ENCODE measurements around the gene ARID3A. TPM values are rescaled to one million over a fixed set of nuclear protein-coding genes. Genes with fewer than 3 reads are reported as not detected.
A peak's percentile ranks its signal among the peaks of the same experiment; 100 is the strongest.

Gene ARID3A
- total and polyA plus RNA-seq, 2 of the 8 experiments (the other 6 are each of a cell fraction or from before 2014, with no cell fraction given) = 40.5 to 77.4 TPM

DNA sequence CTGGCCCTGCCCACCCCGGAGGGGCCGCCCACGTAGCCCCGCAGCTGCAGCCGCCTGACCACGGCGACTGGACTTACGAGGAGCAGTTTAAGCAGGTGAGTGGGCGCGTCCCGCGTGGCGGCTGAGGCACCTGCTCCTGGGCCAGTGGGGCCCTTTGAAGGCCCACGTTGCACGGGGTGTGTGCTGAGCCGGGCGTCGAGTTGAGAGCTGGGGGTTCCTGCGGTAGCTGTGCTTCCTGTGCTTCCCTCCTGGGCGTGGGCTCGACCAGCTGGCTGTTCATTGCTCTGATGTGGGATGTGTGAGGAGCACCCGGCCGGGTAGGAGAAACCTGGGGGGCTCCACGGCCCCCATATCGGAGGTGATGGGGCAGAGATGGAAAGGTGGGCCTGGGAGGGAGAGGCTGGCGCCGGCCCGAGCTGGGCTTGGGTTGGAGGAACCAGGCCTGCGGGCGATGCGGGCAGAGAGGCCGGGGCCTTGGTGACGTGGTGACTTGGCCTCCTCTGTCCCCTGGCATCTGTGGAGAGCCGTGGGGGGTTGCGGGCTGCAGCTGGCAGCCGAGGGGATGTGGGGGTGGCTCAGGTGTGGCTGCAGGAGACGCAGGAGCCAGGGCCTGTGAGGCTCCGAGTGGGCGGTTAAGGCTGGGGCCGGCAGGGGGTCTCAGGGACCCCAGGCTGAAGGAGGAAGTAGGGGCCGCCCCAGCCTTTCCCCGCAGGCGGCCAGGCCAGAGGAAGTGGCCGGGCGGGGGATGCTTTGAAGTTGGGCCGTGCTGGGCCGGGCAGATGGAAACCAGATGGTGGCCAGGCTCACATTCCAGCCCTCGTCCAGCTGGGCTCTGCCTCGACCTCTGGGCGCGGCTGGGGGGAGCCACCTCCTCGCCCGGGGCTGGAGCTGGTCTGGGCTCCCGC lies 7.1 kb downstream of the ARID3A start:
- peaks cover 3 to 19% (median 12%) of the 10 kb centered on the region in 4 experiments; a peak in 7 of 8 replicates for H3K36me3 ChIP-seq (ENCODE audit: control insufficient read depth in 2 of 4, insufficient read depth in 4 of 4, low read length in 3 of 4)
- POLR2A ChIA-PET (ENCODE audit: partially characterized antibody) = interaction anchor here (0.6 to 1.9 kb wide), 7 partner anchors 12 to 130 kb away, joined by 3 to 6 read pairs (median 3); no protein-coding TSS in a partner anchor
- H2BK15ac ChIP-seq (ENCODE audit: low read length) = 0 out of 2 replicates have a peak overlapping the region, but pooled peaks have one; percentile 61
- H3K23ac ChIP-seq (ENCODE audit: insufficient read length) = no peak overlapping the region
- H3K4me1 ChIP-seq (replicated peaks in 1 of 4; ENCODE audit: control insufficient read depth in 3 of 4, insufficient read depth in 4 of 4, low read length in 3 of 4) = peaks cover under 1 to 17% (median 6%) of the 10 kb centered on the region in 4 experiments
- 0 out of 2 replicates have a peak overlapping the region, but pooled peaks have one; percentile 39 for H2AK5ac ChIP-seq (ENCODE audit: low read depth, low read length)
- H2BK5ac ChIP-seq (ENCODE audit: low read depth, low read length) = peak overlapping the region; percentile 66; the same call in 1 of the 2 replicates
- H2BK120ac ChIP-seq (replicated peaks; ENCODE audit: low read depth, low read length) = no peak overlapping the region
- H3K4me2 ChIP-seq (ENCODE audit: insufficient read depth in 1 of 2, low read depth in 2 of 2, low read length in 2 of 2) = no peak overlapping the region
- CTCF ChIA-PET (ENCODE audit: partially characterized antibody) = interaction anchor here (0.7 to 1.5 kb wide), 6 partner anchors 10 to 66 kb away, joined by 3 read pairs; no protein-coding TSS in a partner anchor
- peaks cover 10% of the 10 kb centered on the region; the same call in 1 of the 2 replicates for H3K79me1 ChIP-seq (ENCODE audit: low read depth, low read length)
- no peak overlapping the region for H2BK12ac ChIP-seq (ENCODE audit: low read depth, low read length)
- peaks cover 0 to 52% of the 10 kb centered on the region in 2 experiments; a peak in 3 of 4 replicates for H3K79me2 ChIP-seq (ENCODE audit: control insufficient read depth in 1 of 2, insufficient read depth in 2 of 2, low read length in 2 of 2)
- no peak overlapping the region for H4K5ac ChIP-seq (ENCODE audit: insufficient read length, low read depth, low read length)
- peak overlapping the region; percentile 73; the same call in 1 of the 2 replicates for H4K8ac ChIP-seq (ENCODE audit: extremely low read depth, insufficient read depth, low read length)
- H4K91ac ChIP-seq (replicated peaks; ENCODE audit: insufficient read length, low read length) = peak overlapping the region; percentile 73
- H3K56ac ChIP-seq (replicated peaks; ENCODE audit: insufficient read length, low read depth, low read length) = no peak overlapping the region
- H3K9me3 ChIP-seq (ENCODE audit: insufficient read depth in 2 of 2, low read depth in 1 of 2, low read length in 1 of 2) = no peaks in the 10 kb centered on the region
- no peak overlapping the region for H3K4ac ChIP-seq (replicated peaks; ENCODE audit: insufficient read length, low read depth, low read length)
- no peaks in the 10 kb centered on the region for H3K23me2 ChIP-seq (ENCODE audit: low read depth, low read length)
- DNase-seq (ENCODE audit: low read depth in 1 of 2, low spot score in 2 of 2) (peak in 1 of 2 experiments; percentile 56), FAIRE-seq (no peak)
- no peak overlapping the region for H3K4me3 ChIP-seq (ENCODE audit: extremely low read depth in 1 of 4, insufficient read depth in 2 of 4, low read depth in 3 of 4, low read length in 4 of 4)
- H3K18ac ChIP-seq (ENCODE audit: extremely low read depth, low read length) = peak overlapping the region; percentile 48; the same call in 1 of the 2 replicates
- peaks cover 3 to 17% of the 10 kb centered on the region in 2 experiments for H4K20me1 ChIP-seq (replicated peaks in 1 of 2; ENCODE audit: control insufficient read depth in 1 of 2, insufficient read depth in 2 of 2, low read length in 2 of 2)
- H3K27me3 ChIP-seq (replicated peaks in 1 of 4; ENCODE audit: control insufficient read depth in 3 of 4, extremely low read depth in 1 of 4, insufficient read depth in 3 of 4, low read length in 3 of 4) = no peaks in the 10 kb centered on the region
- no peak overlapping the region for H2BK20ac ChIP-seq (ENCODE audit: low read length)
- H3K14ac ChIP-seq (ENCODE audit: insufficient read length) = no peak overlapping the region
- no peak overlapping the region for H2AFZ ChIP-seq (ENCODE audit: low read length)
- 75% methylated on average over 46 of the region's 54 CpGs; no CpG with 5 or more reads in 1 of the 2 experiments for WGBS, 2 experiments (ENCODE audit: extremely low coverage in 1 of 2, insufficient coverage in 1 of 2, insufficient read length in 1 of 2, insufficient replicate concordance in 2 of 2, low coverage in 1 of 2, low lambda C conversion rate in 2 of 2, missing lambda C conversion rate in 1 of 2)
- peak overlapping the region; percentile 55; the same call in 1 of the 2 replicates for H3K27ac ChIP-seq (ENCODE audit: low read depth, low read length)
- H3K9ac ChIP-seq (replicated peaks in 1 of 4; ENCODE audit: extremely low read depth in 1 of 4, low read depth in 3 of 4, low read length in 3 of 4) = no peak overlapping the region
- TF ChIP-seq TCF12 (IDR thresholded peaks at IDR 0.05; ENCODE audit: low read depth, low read length) (peak; percentile 85; the same call in 1 of the 2 replicates), NANOG (IDR thresholded peaks at IDR 0.05; ENCODE audit: insufficient read depth, low read depth, low read length, poor library complexity, severe bottlenecking) (no peak), EP300 (IDR thresholded peaks at IDR 0.05; ENCODE audit: borderline replicate concordance in 1 of 2, low read depth in 2 of 2, low read length in 2 of 2) (no peak), SIN3A (conservative IDR thresholded peaks at IDR 0.05 in 1 of 2, IDR thresholded peaks at IDR 0.05 in 1 of 2; ENCODE audit: low read depth in 1 of 2, low read length in 2 of 2) (0 out of 4 replicates have a peak, but pooled peaks of 1 of the 2 experiments have one; percentile 19), TEAD4 (IDR thresholded peaks at IDR 0.05; ENCODE audit: low read depth, low read length) (peak; percentile 87), SUZ12 (IDR thresholded peaks at IDR 0.05; ENCODE audit: low read length) (no peak), KDM4A (IDR thresholded peaks at IDR 0.05; ENCODE audit: low read depth, low read length, severe bottlenecking) (no peak)
- TF ChIP-seq, protein P1, sequence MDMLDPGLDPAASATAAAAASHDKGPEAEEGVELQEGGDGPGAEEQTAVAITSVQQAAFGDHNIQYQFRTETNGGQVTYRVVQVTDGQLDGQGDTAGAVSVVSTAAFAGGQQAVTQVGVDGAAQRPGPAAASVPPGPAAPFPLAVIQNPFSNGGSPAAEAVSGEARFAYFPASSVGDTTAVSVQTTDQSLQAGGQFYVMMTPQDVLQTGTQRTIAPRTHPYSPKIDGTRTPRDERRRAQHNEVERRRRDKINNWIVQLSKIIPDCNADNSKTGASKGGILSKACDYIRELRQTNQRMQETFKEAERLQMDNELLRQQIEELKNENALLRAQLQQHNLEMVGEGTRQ (IDR thresholded peaks at IDR 0.05; ENCODE audit: low read length) = no peak
